Spleen (tissue), 7 donors: ENCODE results near the gene PCCA.

ENCODE experiments used
- POLR2AphosphoS5 ChIP-seq, 3 donors: sonication (generic); formaldehyde crosslinking; IDR thresholded peaks; one replicate each; pipeline ENCODE4 v1.5.1; 2017; ENCODE audit warnings: antibody characterized with exemption in 3 of 3
- TF ChIP-seq, protein P1 (sequence below), 11 experiments: fragments of 200-600 bp in 7 of 11; fragments of 450-650 bp in 4 of 11; sonication (generic) in 4 of 11; IDR thresholded peaks in 8 of 11; conservative IDR thresholded peaks in 3 of 11; 1 replicate in 7 of 11; 2 replicates in 4 of 11; pipeline versions ENCODE4 v1.4.0 to v1.8.0; 2016 to 2021; ENCODE audit warnings: antibody characterized with exemption in 11 of 11, inconsistent platforms in 4 of 11, mild to moderate bottlenecking in 1 of 11
- donor health status: DM: no; HTN: no; CAD: no; lungs with moderate emphysema.
- donor health status: DM: no; HTN: no; CAD: no.
- donor health status: DM: no; HTN: no; CAD: no.

DNA sequence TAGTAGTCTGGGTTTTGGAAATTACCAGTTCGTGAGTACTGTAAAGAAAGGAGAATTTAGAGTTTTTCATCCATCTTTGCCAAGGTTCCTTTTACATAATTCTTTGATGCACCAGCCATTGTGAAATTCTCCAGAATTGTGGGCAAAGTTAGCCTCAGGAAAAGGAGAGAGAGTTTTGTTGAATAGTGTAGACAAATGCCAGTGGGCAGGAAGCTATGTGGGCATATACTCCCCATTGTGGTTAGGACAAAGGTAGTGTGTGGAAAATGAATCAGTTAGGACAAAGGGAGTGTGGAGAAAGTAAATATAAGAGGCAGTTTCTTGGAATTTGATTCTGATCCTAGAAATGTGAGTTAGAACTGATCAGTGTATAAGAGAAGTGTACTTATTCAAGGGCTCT is 67.9 kb downstream of the PCCA start:
- TF ChIP-seq POLR2AphosphoS5 (IDR thresholded peaks at IDR 0.05): no peak
- TF ChIP-seq, protein P1, sequence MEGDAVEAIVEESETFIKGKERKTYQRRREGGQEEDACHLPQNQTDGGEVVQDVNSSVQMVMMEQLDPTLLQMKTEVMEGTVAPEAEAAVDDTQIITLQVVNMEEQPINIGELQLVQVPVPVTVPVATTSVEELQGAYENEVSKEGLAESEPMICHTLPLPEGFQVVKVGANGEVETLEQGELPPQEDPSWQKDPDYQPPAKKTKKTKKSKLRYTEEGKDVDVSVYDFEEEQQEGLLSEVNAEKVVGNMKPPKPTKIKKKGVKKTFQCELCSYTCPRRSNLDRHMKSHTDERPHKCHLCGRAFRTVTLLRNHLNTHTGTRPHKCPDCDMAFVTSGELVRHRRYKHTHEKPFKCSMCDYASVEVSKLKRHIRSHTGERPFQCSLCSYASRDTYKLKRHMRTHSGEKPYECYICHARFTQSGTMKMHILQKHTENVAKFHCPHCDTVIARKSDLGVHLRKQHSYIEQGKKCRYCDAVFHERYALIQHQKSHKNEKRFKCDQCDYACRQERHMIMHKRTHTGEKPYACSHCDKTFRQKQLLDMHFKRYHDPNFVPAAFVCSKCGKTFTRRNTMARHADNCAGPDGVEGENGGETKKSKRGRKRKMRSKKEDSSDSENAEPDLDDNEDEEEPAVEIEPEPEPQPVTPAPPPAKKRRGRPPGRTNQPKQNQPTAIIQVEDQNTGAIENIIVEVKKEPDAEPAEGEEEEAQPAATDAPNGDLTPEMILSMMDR (IDR thresholded peaks at IDR 0.05 in 8 of 11, conservative IDR thresholded peaks at IDR 0.05 in 3 of 11): no peak
